Measurements from ENCODE around the gene AP1S2. TPM values are rescaled to one million over a fixed set of nuclear protein-coding genes. Genes with fewer than 3 reads are reported as not detected.
A peak's percentile ranks its signal among the peaks of the same experiment; 100 is the strongest.

AP1S2 gene
- total and polyA plus RNA-seq, 2 of the 13 experiments (the other 11 are each of a cell fraction or from before 2014, with no cell fraction given), result 10.1 to 18.8 TPM

DNA sequence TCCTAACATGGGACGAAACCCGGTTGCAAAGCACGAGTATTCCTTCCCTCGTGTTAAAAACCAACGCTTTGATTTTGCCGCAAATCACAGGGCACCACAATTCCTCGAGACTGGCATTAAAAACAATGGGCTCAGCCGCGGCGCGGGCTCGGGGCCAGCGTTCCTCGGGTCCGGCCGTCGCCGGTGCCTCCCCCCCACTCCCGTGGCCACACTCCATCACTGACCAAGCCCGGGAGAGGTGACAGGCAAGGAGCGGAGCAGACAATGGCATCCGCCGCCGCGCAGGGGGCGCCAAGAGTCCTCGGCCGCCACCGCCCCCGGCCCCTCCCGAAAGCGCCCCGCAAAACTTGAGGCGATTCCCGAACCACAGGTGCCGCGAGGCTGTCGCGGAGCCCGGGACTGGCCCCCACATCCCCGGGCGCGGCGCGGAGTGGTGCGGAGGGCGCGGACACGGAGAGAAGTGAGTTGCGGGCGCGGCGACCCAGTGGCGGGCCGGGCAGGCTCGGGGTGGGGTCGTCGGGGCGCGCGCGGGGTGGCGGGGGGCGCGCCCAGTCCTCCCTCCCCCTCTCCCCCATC, 445 bp downstream of the AP1S2 start (continued):
- no peak for TF ChIP-seq TGIF2 (CRISPR knock-in tag; IDR thresholded peaks at IDR 0.05)
- TF ChIP-seq ZNF883 (CRISPR knock-in tag; IDR thresholded peaks at IDR 0.05; ENCODE audit: not compliant biosample characterization), result no peak
- TF ChIP-seq RBFOX2 (IDR thresholded peaks at IDR 0.05; ENCODE audit: low read depth, low read length), result peak; percentile 5; the same call in 1 of the 2 replicates
- no peak for TF ChIP-seq MATR3 (CRISPR knock-in tag; IDR thresholded peaks at IDR 0.05)
- TF ChIP-seq, protein P1, sequence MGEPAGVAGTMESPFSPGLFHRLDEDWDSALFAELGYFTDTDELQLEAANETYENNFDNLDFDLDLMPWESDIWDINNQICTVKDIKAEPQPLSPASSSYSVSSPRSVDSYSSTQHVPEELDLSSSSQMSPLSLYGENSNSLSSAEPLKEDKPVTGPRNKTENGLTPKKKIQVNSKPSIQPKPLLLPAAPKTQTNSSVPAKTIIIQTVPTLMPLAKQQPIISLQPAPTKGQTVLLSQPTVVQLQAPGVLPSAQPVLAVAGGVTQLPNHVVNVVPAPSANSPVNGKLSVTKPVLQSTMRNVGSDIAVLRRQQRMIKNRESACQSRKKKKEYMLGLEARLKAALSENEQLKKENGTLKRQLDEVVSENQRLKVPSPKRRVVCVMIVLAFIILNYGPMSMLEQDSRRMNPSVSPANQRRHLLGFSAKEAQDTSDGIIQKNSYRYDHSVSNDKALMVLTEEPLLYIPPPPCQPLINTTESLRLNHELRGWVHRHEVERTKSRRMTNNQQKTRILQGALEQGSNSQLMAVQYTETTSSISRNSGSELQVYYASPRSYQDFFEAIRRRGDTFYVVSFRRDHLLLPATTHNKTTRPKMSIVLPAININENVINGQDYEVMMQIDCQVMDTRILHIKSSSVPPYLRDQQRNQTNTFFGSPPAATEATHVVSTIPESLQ (CRISPR knock-in tag; conservative IDR thresholded peaks at IDR 0.05), result no peak
- TF ChIP-seq, protein P2, sequence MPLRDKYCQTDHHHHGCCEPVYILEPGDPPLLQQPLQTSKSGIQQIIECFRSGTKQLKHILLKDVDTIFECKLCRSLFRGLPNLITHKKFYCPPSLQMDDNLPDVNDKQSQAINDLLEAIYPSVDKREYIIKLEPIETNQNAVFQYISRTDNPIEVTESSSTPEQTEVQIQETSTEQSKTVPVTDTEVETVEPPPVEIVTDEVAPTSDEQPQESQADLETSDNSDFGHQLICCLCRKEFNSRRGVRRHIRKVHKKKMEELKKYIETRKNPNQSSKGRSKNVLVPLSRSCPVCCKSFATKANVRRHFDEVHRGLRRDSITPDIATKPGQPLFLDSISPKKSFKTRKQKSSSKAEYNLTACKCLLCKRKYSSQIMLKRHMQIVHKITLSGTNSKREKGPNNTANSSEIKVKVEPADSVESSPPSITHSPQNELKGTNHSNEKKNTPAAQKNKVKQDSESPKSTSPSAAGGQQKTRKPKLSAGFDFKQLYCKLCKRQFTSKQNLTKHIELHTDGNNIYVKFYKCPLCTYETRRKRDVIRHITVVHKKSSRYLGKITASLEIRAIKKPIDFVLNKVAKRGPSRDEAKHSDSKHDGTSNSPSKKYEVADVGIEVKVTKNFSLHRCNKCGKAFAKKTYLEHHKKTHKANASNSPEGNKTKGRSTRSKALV (CRISPR knock-in tag; IDR thresholded peaks at IDR 0.05), result no peak
- TF ChIP-seq, protein P3, sequence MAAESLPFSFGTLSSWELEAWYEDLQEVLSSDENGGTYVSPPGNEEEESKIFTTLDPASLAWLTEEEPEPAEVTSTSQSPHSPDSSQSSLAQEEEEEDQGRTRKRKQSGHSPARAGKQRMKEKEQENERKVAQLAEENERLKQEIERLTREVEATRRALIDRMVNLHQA (CRISPR knock-in tag; IDR thresholded peaks at IDR 0.05), result no peak
- TF ChIP-seq MED8 (CRISPR knock-in tag; IDR thresholded peaks at IDR 0.05; ENCODE audit: insufficient replicate concordance), result no peak
- no peak for TF ChIP-seq SRSF9 (IDR thresholded peaks at IDR 0.05; ENCODE audit: borderline replicate concordance, insufficient read depth, low read depth, low read length, poor library complexity, severe bottlenecking)
- TF ChIP-seq NR2F2 (IDR thresholded peaks at IDR 0.05; ENCODE audit: borderline replicate concordance, low read depth), result no peak
- TF ChIP-seq, protein P4, sequence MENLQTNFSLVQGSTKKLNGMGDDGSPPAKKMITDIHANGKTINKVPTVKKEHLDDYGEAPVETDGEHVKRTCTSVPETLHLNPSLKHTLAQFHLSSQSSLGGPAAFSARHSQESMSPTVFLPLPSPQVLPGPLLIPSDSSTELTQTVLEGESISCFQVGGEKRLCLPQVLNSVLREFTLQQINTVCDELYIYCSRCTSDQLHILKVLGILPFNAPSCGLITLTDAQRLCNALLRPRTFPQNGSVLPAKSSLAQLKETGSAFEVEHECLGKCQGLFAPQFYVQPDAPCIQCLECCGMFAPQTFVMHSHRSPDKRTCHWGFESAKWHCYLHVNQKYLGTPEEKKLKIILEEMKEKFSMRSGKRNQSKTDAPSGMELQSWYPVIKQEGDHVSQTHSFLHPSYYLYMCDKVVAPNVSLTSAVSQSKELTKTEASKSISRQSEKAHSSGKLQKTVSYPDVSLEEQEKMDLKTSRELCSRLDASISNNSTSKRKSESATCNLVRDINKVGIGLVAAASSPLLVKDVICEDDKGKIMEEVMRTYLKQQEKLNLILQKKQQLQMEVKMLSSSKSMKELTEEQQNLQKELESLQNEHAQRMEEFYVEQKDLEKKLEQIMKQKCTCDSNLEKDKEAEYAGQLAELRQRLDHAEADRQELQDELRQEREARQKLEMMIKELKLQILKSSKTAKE (CRISPR knock-in tag; IDR thresholded peaks at IDR 0.05; ENCODE audit: borderline replicate concordance), result no peak
- TF ChIP-seq NR1H2 (CRISPR knock-in tag; IDR thresholded peaks at IDR 0.05; ENCODE audit: borderline replicate concordance, low read depth), result no peak
- no peak for TF ChIP-seq SOX13 (IDR thresholded peaks at IDR 0.05)
- 0 out of 4 replicates have a peak, but pooled peaks of 1 of the 2 experiments have one; percentile 15 for TF ChIP-seq SOX13 (CRISPR knock-in tag; conservative IDR thresholded peaks at IDR 0.05 in 1 of 2, IDR thresholded peaks at IDR 0.05 in 1 of 2)
- no peak for TF ChIP-seq CREM (IDR thresholded peaks at IDR 0.05)
- no peak for TF ChIP-seq CREM (CRISPR knock-in tag; IDR thresholded peaks at IDR 0.05)
- TF ChIP-seq, protein P5, sequence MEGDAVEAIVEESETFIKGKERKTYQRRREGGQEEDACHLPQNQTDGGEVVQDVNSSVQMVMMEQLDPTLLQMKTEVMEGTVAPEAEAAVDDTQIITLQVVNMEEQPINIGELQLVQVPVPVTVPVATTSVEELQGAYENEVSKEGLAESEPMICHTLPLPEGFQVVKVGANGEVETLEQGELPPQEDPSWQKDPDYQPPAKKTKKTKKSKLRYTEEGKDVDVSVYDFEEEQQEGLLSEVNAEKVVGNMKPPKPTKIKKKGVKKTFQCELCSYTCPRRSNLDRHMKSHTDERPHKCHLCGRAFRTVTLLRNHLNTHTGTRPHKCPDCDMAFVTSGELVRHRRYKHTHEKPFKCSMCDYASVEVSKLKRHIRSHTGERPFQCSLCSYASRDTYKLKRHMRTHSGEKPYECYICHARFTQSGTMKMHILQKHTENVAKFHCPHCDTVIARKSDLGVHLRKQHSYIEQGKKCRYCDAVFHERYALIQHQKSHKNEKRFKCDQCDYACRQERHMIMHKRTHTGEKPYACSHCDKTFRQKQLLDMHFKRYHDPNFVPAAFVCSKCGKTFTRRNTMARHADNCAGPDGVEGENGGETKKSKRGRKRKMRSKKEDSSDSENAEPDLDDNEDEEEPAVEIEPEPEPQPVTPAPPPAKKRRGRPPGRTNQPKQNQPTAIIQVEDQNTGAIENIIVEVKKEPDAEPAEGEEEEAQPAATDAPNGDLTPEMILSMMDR (CRISPR knock-in tag; IDR thresholded peaks at IDR 0.05), result peak; percentile 57
- TF ChIP-seq PHF8 (CRISPR knock-in tag; IDR thresholded peaks at IDR 0.05), result no peak
- TF ChIP-seq ZBTB7B (CRISPR knock-in tag; IDR thresholded peaks at IDR 0.05), result 0 out of 2 replicates have a peak, but pooled peaks have one; percentile 4
- TF ChIP-seq, protein P6, sequence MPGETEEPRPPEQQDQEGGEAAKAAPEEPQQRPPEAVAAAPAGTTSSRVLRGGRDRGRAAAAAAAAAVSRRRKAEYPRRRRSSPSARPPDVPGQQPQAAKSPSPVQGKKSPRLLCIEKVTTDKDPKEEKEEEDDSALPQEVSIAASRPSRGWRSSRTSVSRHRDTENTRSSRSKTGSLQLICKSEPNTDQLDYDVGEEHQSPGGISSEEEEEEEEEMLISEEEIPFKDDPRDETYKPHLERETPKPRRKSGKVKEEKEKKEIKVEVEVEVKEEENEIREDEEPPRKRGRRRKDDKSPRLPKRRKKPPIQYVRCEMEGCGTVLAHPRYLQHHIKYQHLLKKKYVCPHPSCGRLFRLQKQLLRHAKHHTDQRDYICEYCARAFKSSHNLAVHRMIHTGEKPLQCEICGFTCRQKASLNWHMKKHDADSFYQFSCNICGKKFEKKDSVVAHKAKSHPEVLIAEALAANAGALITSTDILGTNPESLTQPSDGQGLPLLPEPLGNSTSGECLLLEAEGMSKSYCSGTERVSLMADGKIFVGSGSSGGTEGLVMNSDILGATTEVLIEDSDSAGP (CRISPR knock-in tag; IDR thresholded peaks at IDR 0.05; ENCODE audit: borderline replicate concordance), result no peak

Measured in HepG2 (cell line).